ENCODE results near the gene TRIM29.
"Not testable (repeated sequence)": the region's sequence is repeated elsewhere in the genome, so short reads cannot be mapped to it uniquely, and the experiment has no call there.

Gene TRIM29

DNA sequence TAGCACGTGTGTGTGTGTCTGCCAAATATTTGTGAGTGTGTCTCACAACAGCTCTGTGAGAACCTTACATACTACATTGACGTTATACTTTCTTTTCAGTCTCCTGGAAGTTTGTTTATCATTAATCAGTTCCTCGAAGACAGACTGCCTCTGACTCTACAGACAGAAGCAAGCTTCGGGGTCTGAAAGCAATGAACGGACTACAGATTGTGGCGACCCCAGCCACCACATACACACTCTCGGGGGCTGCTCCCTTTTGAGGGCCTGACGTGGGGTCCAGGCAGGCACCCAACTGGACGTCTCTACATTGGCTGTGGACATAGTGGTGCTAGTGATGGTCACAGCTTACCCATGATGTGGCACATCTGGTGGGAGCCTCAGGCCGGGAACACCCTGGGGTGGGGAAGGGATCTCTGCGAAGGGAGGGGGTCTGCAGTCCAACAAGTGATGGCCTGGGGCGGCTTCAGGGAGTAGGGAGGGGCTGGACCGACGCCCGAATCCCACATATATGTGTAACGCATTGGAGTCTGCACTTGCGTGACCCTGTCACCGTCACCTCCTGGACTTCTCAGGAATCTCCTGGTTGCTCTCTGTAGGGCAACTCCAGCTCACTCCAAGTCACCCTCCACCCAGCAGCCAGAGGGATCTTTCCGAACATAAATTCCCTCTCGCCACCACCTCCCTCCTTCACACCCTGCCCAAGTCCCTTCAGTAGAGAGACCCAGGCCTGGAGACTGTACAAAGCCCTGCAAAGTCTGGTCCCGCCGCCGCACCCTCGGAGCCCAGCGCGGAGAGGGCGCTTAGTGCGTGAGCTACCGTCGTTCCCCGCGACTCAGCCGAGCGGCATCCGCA lies 30.4 kb upstream of the TRIM29 start:
- TF ChIP-seq JUND (IDR thresholded peaks at IDR 0.05; ENCODE audit: low read depth) = no peak
- no peak for DNase-seq (ENCODE audit: low read depth in 1 of 2, low spot score in 1 of 2)

GRCh38 chr11:120167659-120168058 lies 29.7 kb upstream of the TRIM29 start:
- no peak for TF ChIP-seq JUND (IDR thresholded peaks at IDR 0.05; ENCODE audit: low read depth)
- no peak for DNase-seq (ENCODE audit: low read depth in 1 of 2, low spot score in 1 of 2)
- in situ Hi-C loops (cut with HindIII; ENCODE audit: low pct_unique_long_range_greater_than_20kb, low sequenced_read_pairs) = no loop called here

More for the DNA sequence above, 30.4 kb upstream of the TRIM29 start:
- in situ Hi-C loops (cut with HindIII; ENCODE audit: low pct_unique_long_range_greater_than_20kb, low sequenced_read_pairs) = no loop called here

GRCh38 chr11:120160436-120160835 lies 22.5 kb upstream of the TRIM29 start:
- no peak for DNase-seq (ENCODE audit: low read depth in 1 of 2, low spot score in 1 of 2)
- no peak for TF ChIP-seq JUND (IDR thresholded peaks at IDR 0.05; ENCODE audit: low read depth)
- in situ Hi-C loops (cut with HindIII; ENCODE audit: low pct_unique_long_range_greater_than_20kb, low sequenced_read_pairs) = no loop called here

DNA sequence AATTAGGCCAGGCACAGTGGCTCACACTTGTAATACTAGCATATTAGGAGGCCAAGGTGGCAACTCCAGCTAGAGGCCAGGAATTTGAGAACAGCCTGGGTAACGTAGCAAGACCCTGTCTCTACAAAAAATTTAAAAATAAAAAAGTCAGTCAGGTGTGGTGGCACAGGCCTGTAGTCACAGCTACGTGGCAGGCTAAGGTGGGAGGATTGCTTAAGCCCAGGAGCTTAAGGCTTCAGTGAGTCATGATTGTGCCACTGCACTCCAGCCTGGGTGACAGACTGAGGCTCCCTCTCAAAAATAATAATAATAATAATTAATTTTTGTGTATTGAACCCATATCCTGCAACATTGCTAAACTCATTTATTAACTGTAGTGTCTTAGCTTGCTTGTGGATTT lies 15.3 kb upstream of the TRIM29 start:
- no peak for TF ChIP-seq JUND (IDR thresholded peaks at IDR 0.05; ENCODE audit: low read depth)
- DNase-seq (ENCODE audit: low read depth in 1 of 2, low spot score in 1 of 2) = no peak
- in situ Hi-C loops (cut with HindIII; ENCODE audit: low pct_unique_long_range_greater_than_20kb, low sequenced_read_pairs) = no loop called here

DNA sequence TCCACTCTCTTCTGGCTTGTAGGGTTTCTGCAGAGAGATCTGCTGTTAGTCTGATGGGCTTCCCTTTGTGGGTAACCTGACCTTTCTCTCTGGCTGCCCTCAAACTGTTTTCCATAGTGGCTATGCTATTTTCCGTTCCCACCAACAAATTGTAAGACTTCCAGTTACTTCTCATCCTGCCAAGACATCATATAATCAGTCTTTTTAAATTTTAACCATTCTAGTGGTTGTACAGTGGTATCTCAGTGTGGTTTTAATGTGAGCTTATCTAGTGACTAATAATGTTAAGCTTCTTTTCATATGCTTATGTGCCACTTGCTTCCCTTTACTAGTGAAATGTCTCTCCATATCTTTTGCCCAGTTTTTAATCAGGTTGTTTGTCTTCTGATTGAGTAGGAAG lies 13.6 kb upstream of the TRIM29 start:
- no peak for DNase-seq (ENCODE audit: low read depth in 1 of 2, low spot score in 1 of 2)
- no peak for TF ChIP-seq JUND (IDR thresholded peaks at IDR 0.05; ENCODE audit: low read depth)
- in situ Hi-C loops (cut with HindIII; ENCODE audit: low pct_unique_long_range_greater_than_20kb, low sequenced_read_pairs) = no loop called here

- no peak for DNase-seq (ENCODE audit: low read depth in 1 of 2, low spot score in 1 of 2)
- TF ChIP-seq JUND (IDR thresholded peaks at IDR 0.05; ENCODE audit: low read depth) = no peak
- in situ Hi-C loops (cut with HindIII; ENCODE audit: low pct_unique_long_range_greater_than_20kb, low sequenced_read_pairs) = no loop called here
These were observed 11.3 kb upstream of the TRIM29 start for GRCh38 chr11:120149246-120149645.

DNA sequence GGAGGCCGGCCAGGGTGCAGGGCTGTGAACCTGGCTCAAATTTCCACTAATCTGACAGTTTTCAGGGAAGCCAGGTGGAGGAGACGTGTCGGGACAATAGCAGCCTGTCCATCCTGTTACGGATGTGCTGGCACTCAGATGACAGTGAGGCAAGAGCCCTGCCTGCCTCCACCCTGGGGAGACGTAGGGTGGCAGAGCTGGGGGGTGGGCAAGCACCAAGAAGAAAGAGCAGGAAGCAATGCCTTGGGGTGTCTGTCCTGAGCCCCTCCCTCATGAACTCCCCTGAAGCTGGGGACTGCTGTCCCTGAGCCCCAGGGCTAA lies 10.0 kb upstream of the TRIM29 start:
- TF ChIP-seq JUND (IDR thresholded peaks at IDR 0.05; ENCODE audit: low read depth) = no peak
- in situ Hi-C loops (cut with HindIII; ENCODE audit: low pct_unique_long_range_greater_than_20kb, low sequenced_read_pairs) = no loop called here
- DNase-seq (ENCODE audit: low read depth in 1 of 2, low spot score in 1 of 2) = no peak

- in situ Hi-C loops (cut with HindIII; ENCODE audit: low pct_unique_long_range_greater_than_20kb, low sequenced_read_pairs) = no loop called here
- DNase-seq (ENCODE audit: low read depth in 1 of 2, low spot score in 1 of 2) = peak in 1 of 2 experiments; percentile 33
- TF ChIP-seq JUND (IDR thresholded peaks at IDR 0.05; ENCODE audit: low read depth) = no peak
These were observed 9.4 kb upstream of the TRIM29 start for GRCh38 chr11:120147094-120147949.

- DNase-seq (ENCODE audit: low read depth in 1 of 2, low spot score in 1 of 2) = no peak
- in situ Hi-C loops (cut with HindIII; ENCODE audit: low pct_unique_long_range_greater_than_20kb, low sequenced_read_pairs) = no loop called here
- TF ChIP-seq JUND (IDR thresholded peaks at IDR 0.05; ENCODE audit: low read depth) = no peak
These were observed 8.6 kb upstream of the TRIM29 start for GRCh38 chr11:120146413-120147093.

- no peak for DNase-seq (ENCODE audit: low read depth in 1 of 2, low spot score in 1 of 2)
- in situ Hi-C loops (cut with HindIII; ENCODE audit: low pct_unique_long_range_greater_than_20kb, low sequenced_read_pairs) = no loop called here
- no peak for TF ChIP-seq JUND (IDR thresholded peaks at IDR 0.05; ENCODE audit: low read depth)
These were observed 6.6 kb upstream of the TRIM29 start for GRCh38 chr11:120144501-120144900.

DNA sequence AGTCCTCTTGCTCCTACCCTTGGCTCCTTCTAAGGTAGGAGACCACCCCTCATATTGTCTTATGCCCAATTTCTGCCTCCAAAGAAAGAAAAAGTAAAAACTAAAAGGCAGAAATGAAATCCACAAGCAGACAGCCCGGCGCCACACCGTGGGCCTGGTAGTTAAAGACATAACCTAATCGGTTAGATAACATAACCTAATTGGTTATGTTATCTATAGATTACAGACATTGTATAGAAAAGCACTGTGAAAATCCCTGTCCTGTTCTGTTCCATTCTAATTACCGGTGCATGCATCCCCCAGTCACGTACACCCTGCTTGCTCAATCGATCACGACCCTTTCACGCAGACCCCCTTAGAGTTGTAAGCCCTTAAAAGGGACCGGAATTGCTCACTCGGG lies 5.6 kb upstream of the TRIM29 start:
- in situ Hi-C loops (cut with HindIII; ENCODE audit: low pct_unique_long_range_greater_than_20kb, low sequenced_read_pairs); DNase-seq (ENCODE audit: low read depth in 1 of 2, low spot score in 1 of 2): not testable (repeated sequence)

GRCh38 chr11:120142441-120143100 lies 4.7 kb upstream of the TRIM29 start:
- in situ Hi-C loops (cut with HindIII; ENCODE audit: low pct_unique_long_range_greater_than_20kb, low sequenced_read_pairs) = no loop called here
- DNase-seq (ENCODE audit: low read depth in 1 of 2, low spot score in 1 of 2) = no peak
- no peak for TF ChIP-seq JUND (IDR thresholded peaks at IDR 0.05; ENCODE audit: low read depth)
